ENCODE data around the gene GPX4.

GPX4 gene

GRCh38 chr19:1136621-1137317 lies 33.0 kb downstream of the GPX4 start:
- Histone ChIP-seq H3K9ac (ENCODE audit: low read length) (no peak overlapping the region), H4K20me1 (ENCODE audit: insufficient read depth, low read length) (peaks cover 7% of the 10 kb centered on the region; the same call in 1 of the 2 replicates), H3K4me2 (ENCODE audit: low read length) (no peak overlapping the region), H3K36me3 (replicated peaks; ENCODE audit: low read depth, low read length) (peaks cover 16% of the 10 kb centered on the region), H3K4me1 (ENCODE audit: low read length) (peaks cover 16% of the 10 kb centered on the region), H3K27ac (ENCODE audit: low read length) (no peak overlapping the region), H3K27me3 (ENCODE audit: low read depth, low read length) (no peaks in the 10 kb centered on the region), H2AFZ (ENCODE audit: low read depth, low read length) (no peak overlapping the region), H3K9me3 (ENCODE audit: insufficient read depth, low read length) (no peaks in the 10 kb centered on the region), H3K79me2 (ENCODE audit: low read length) (peaks cover 4% of the 10 kb centered on the region; the same call in 1 of the 2 replicates), H3K4me3 (ENCODE audit: low read length) (no peak overlapping the region)
- no peak for TF ChIP-seq EZH2phosphoT487 (IDR thresholded peaks at IDR 0.05; ENCODE audit: low read depth)
- TF ChIP-seq, protein P1, sequence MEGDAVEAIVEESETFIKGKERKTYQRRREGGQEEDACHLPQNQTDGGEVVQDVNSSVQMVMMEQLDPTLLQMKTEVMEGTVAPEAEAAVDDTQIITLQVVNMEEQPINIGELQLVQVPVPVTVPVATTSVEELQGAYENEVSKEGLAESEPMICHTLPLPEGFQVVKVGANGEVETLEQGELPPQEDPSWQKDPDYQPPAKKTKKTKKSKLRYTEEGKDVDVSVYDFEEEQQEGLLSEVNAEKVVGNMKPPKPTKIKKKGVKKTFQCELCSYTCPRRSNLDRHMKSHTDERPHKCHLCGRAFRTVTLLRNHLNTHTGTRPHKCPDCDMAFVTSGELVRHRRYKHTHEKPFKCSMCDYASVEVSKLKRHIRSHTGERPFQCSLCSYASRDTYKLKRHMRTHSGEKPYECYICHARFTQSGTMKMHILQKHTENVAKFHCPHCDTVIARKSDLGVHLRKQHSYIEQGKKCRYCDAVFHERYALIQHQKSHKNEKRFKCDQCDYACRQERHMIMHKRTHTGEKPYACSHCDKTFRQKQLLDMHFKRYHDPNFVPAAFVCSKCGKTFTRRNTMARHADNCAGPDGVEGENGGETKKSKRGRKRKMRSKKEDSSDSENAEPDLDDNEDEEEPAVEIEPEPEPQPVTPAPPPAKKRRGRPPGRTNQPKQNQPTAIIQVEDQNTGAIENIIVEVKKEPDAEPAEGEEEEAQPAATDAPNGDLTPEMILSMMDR (IDR thresholded peaks at IDR 0.05; ENCODE audit: low read depth, low read length) = no peak

- Histone ChIP-seq H3K79me2 (ENCODE audit: low read length) (peaks cover under 1% of the 10 kb centered on the region; the same call in 1 of the 2 replicates), H2AFZ (ENCODE audit: low read depth, low read length) (no peak overlapping the region)
Measured at GRCh38 chr19:1138121-1138520, 34.3 kb downstream of the GPX4 start.

GRCh38 chr19:1139126-1139525 lies 35.3 kb downstream of the GPX4 start:
- Histone ChIP-seq H3K27ac (ENCODE audit: low read length) (no peak overlapping the region), H3K36me3 (replicated peaks; ENCODE audit: low read depth, low read length) (peaks cover 34% of the 10 kb centered on the region), H3K4me2 (ENCODE audit: low read length) (no peak overlapping the region)

More at GRCh38 chr19:1138121-1138520, 34.3 kb downstream of the GPX4 start:
- peaks cover 24% of the 10 kb centered on the region for H3K36me3 ChIP-seq (replicated peaks; ENCODE audit: low read depth, low read length)
- TF ChIP-seq EZH2phosphoT487 (IDR thresholded peaks at IDR 0.05; ENCODE audit: low read depth) = no peak
- TF ChIP-seq, protein P1 (IDR thresholded peaks at IDR 0.05; ENCODE audit: low read depth, low read length) = no peak
- H3K4me3 ChIP-seq (ENCODE audit: low read length) = no peak overlapping the region
- no peak overlapping the region for H3K9ac ChIP-seq (ENCODE audit: low read length)
- H3K9me3 ChIP-seq (ENCODE audit: insufficient read depth, low read length) = no peaks in the 10 kb centered on the region
- H3K27me3 ChIP-seq (ENCODE audit: low read depth, low read length) = no peaks in the 10 kb centered on the region
- H4K20me1 ChIP-seq (ENCODE audit: insufficient read depth, low read length) = peaks cover 7% of the 10 kb centered on the region; the same call in 1 of the 2 replicates
- H3K4me2 ChIP-seq (ENCODE audit: low read length) = no peak overlapping the region
- no peak overlapping the region for H3K27ac ChIP-seq (ENCODE audit: low read length)
- H3K4me1 ChIP-seq (ENCODE audit: low read length) = peaks cover 7% of the 10 kb centered on the region

More at GRCh38 chr19:1139126-1139525, 35.3 kb downstream of the GPX4 start:
- H3K79me2 ChIP-seq (ENCODE audit: low read length) = no peaks in the 10 kb centered on the region
- no peak overlapping the region for H3K9ac ChIP-seq (ENCODE audit: low read length)
- peaks cover 7% of the 10 kb centered on the region; the same call in 1 of the 2 replicates for H4K20me1 ChIP-seq (ENCODE audit: insufficient read depth, low read length)
- TF ChIP-seq EZH2phosphoT487 (IDR thresholded peaks at IDR 0.05; ENCODE audit: low read depth) = no peak
- TF ChIP-seq, protein P1 (IDR thresholded peaks at IDR 0.05; ENCODE audit: low read depth, low read length) = no peak
- H2AFZ ChIP-seq (ENCODE audit: low read depth, low read length) = no peak overlapping the region
- H3K4me3 ChIP-seq (ENCODE audit: low read length) = no peak overlapping the region
- no peaks in the 10 kb centered on the region for H3K4me1 ChIP-seq (ENCODE audit: low read length)
- no peaks in the 10 kb centered on the region for H3K9me3 ChIP-seq (ENCODE audit: insufficient read depth, low read length)
- H3K27me3 ChIP-seq (ENCODE audit: low read depth, low read length) = no peaks in the 10 kb centered on the region
